ENCODE data around the gene USP34. TPM values are rescaled to one million over a fixed set of nuclear protein-coding genes. Genes with fewer than 3 reads are reported as not detected.

The USP34 gene
- total and polyA plus RNA-seq, 2 experiments from 2014 or later: 36.8 to 125 TPM

DNA sequence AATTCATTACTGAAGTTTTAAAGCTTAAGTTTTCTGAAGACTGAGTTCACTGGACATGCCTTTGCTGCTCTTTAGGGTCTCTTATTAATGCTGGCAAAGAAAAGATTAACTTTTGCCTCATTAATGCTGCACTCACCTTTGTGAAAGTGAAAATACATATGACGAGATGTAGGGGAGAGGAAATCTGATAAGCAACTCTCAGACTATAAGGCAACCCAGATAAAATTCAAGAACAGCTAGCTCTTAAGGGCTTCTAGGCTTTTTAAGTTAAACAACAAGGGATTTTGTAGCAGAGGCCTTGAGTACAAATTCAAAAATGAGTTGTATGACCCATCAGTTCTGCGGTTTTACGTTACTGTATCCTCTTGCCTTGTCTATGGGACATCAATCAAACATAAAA, 143.7 kb downstream of the USP34 start:
- Histone ChIP-seq H3K36me3 (replicated peaks; ENCODE audit: insufficient read depth, low read depth) (no peaks in the 10 kb centered on the region), H3K9me3 (ENCODE audit: low read depth) (no peaks in the 10 kb centered on the region), H3K4me2 (no peak overlapping the region), H3K79me2 (no peaks in the 10 kb centered on the region), H2AFZ (no peak overlapping the region), H3K4me1 (ENCODE audit: insufficient read depth) (no peaks in the 10 kb centered on the region), H3K27me3 (no peaks in the 10 kb centered on the region), H3K4me3 (no peak overlapping the region), H3K27ac (no peak overlapping the region), H4K20me1 (ENCODE audit: insufficient read depth, poor library complexity, severe bottlenecking) (no peaks in the 10 kb centered on the region), H3K9me2 (replicated peaks; ENCODE audit: insufficient read depth) (no peaks in the 10 kb centered on the region)
- 88% methylated on average over 3 of the region's 3 CpGs for WGBS (ENCODE audit: low lambda C conversion rate, missing lambda C conversion rate)
- DNase-seq (ENCODE audit: low spot score): no peak
- TF ChIP-seq EZH2phosphoT487 (IDR thresholded peaks at IDR 0.05; ENCODE audit: low read depth, severe bottlenecking, unreplicated experiment) (no peak), EZH2 (IDR thresholded peaks at IDR 0.05; ENCODE audit: borderline replicate concordance) (no peak)
- TF ChIP-seq, protein P1, sequence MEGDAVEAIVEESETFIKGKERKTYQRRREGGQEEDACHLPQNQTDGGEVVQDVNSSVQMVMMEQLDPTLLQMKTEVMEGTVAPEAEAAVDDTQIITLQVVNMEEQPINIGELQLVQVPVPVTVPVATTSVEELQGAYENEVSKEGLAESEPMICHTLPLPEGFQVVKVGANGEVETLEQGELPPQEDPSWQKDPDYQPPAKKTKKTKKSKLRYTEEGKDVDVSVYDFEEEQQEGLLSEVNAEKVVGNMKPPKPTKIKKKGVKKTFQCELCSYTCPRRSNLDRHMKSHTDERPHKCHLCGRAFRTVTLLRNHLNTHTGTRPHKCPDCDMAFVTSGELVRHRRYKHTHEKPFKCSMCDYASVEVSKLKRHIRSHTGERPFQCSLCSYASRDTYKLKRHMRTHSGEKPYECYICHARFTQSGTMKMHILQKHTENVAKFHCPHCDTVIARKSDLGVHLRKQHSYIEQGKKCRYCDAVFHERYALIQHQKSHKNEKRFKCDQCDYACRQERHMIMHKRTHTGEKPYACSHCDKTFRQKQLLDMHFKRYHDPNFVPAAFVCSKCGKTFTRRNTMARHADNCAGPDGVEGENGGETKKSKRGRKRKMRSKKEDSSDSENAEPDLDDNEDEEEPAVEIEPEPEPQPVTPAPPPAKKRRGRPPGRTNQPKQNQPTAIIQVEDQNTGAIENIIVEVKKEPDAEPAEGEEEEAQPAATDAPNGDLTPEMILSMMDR (IDR thresholded peaks at IDR 0.05; ENCODE audit: poor library complexity): no peak

GRCh38 chr2:61326423-61326822, 144.5 kb downstream of the USP34 start:
- no peaks in the 10 kb centered on the region for H3K9me2 ChIP-seq (replicated peaks; ENCODE audit: insufficient read depth)
- no peak for DNase-seq (ENCODE audit: low spot score)
- no peak for TF ChIP-seq EZH2phosphoT487 (IDR thresholded peaks at IDR 0.05; ENCODE audit: low read depth, severe bottlenecking, unreplicated experiment)
- TF ChIP-seq, protein P1 (IDR thresholded peaks at IDR 0.05; ENCODE audit: poor library complexity): no peak
- no peak for TF ChIP-seq EZH2 (IDR thresholded peaks at IDR 0.05; ENCODE audit: borderline replicate concordance)
- no peaks in the 10 kb centered on the region for H3K27me3 ChIP-seq
- H3K27ac ChIP-seq: no peak overlapping the region
- 78% methylated on average over 3 of the region's 3 CpGs for WGBS (ENCODE audit: low lambda C conversion rate, missing lambda C conversion rate)
- no peaks in the 10 kb centered on the region for H3K36me3 ChIP-seq (replicated peaks; ENCODE audit: insufficient read depth, low read depth)
- no peak overlapping the region for H3K4me2 ChIP-seq
- H4K20me1 ChIP-seq (ENCODE audit: insufficient read depth, poor library complexity, severe bottlenecking): no peaks in the 10 kb centered on the region
- H3K4me3 ChIP-seq: no peak overlapping the region
- no peaks in the 10 kb centered on the region for H3K9me3 ChIP-seq (ENCODE audit: low read depth)
- no peaks in the 10 kb centered on the region for H3K79me2 ChIP-seq
- no peak overlapping the region for H2AFZ ChIP-seq
- H3K4me1 ChIP-seq (ENCODE audit: insufficient read depth): no peaks in the 10 kb centered on the region

- Histone ChIP-seq H4K20me1 (ENCODE audit: insufficient read depth, poor library complexity, severe bottlenecking) (no peaks in the 10 kb centered on the region), H3K36me3 (replicated peaks; ENCODE audit: insufficient read depth, low read depth) (no peaks in the 10 kb centered on the region)
Observed at GRCh38 chr2:61320181-61320580, 150.7 kb downstream of the USP34 start.

More at GRCh38 chr2:61320181-61320580, 150.7 kb downstream of the USP34 start:
- H3K27ac ChIP-seq: no peak overlapping the region
- no peak for DNase-seq (ENCODE audit: low spot score)
- H3K9me3 ChIP-seq (ENCODE audit: low read depth): no peaks in the 10 kb centered on the region
- H3K9me2 ChIP-seq (replicated peaks; ENCODE audit: insufficient read depth): no peaks in the 10 kb centered on the region
- no peaks in the 10 kb centered on the region for H3K79me2 ChIP-seq
- no peak overlapping the region for H3K4me3 ChIP-seq
- TF ChIP-seq EZH2phosphoT487 (IDR thresholded peaks at IDR 0.05; ENCODE audit: low read depth, severe bottlenecking, unreplicated experiment): no peak
- TF ChIP-seq EZH2 (IDR thresholded peaks at IDR 0.05; ENCODE audit: borderline replicate concordance): no peak
- TF ChIP-seq, protein P1 (IDR thresholded peaks at IDR 0.05; ENCODE audit: poor library complexity): no peak
- 97% methylated on average over 3 of the region's 3 CpGs for WGBS (ENCODE audit: low lambda C conversion rate, missing lambda C conversion rate)
- H3K4me1 ChIP-seq (ENCODE audit: insufficient read depth): no peaks in the 10 kb centered on the region
- no peak overlapping the region for H3K4me2 ChIP-seq
- H2AFZ ChIP-seq: no peak overlapping the region
- no peaks in the 10 kb centered on the region for H3K27me3 ChIP-seq

Measured in hepatocyte (in vitro differentiated cells).